Activated B cell treated with CpG ODN at 0.5 μM for 24 hours (primary cell): Measurements from ENCODE around the gene ROMO1. TPM values are rescaled to one million over a fixed set of nuclear protein-coding genes. Genes with fewer than 3 reads are reported as not detected.

Source experiments
- ATAC-seq: fragments of 200-7000 bp; cut with Tn5 transposase; one replicate; pipeline ENCODE4 v1.10.0; 2021; ENCODE audit warnings: low read depth, mild to moderate bottlenecking, moderate library complexity
- CTCF ChIA-PET: fragments of 350-600 bp; sonication (Branson Sonifier 250); formaldehyde crosslinking; loops from one replicate; lab custom pipeline; 2021; ENCODE audit warnings: antibody characterized with exemption; lab: Charles Lee
- POLR2A ChIA-PET: fragments of 350-600 bp; sonication (Branson Sonifier 250); formaldehyde crosslinking; loops from one replicate; lab custom pipeline; 2021; ENCODE audit warnings: antibody characterized with exemption; lab: Charles Lee
- DNase-seq: peaks from one replicate; pipeline ENCODE4 v3.0.0; 2022
- H3K27ac Mint-ChIP-seq: one replicate; pipeline ENCODE4 v1.8.0; 2020; ENCODE audit warnings: mixed read lengths
- H3K27me3 Mint-ChIP-seq: one replicate; pipeline ENCODE4 v1.8.0; 2021; ENCODE audit warnings: mixed read lengths
- H3K36me3 Mint-ChIP-seq: one replicate; pipeline ENCODE4 v1.8.0; 2021; ENCODE audit warnings: low read depth, mixed read lengths
- H3K4me1 Mint-ChIP-seq: one replicate; pipeline ENCODE4 v1.8.0; 2021; ENCODE audit warnings: mixed read lengths
- H3K4me3 Mint-ChIP-seq: one replicate; pipeline ENCODE4 v1.8.0; 2020; ENCODE audit warnings: mild to moderate bottlenecking, mixed read lengths
- H3K9me3 Mint-ChIP-seq: one replicate; pipeline ENCODE4 v1.8.0; 2020; ENCODE audit warnings: mixed read lengths
- CTCF ChIP-seq: fragments of 200-600 bp; IDR thresholded peaks from one replicate; pipeline ENCODE4 v1.8.0; 2022; ENCODE audit warnings: antibody characterized with exemption, mild to moderate bottlenecking
- intact Hi-C: fragments of 100-400 bp; cut with micrococcal nuclease; formaldehyde crosslinking; loops from one replicate; pipeline ENCODE4 v1.15.1; 2024
- total RNA-seq: library from RNA; stranded (reverse); gene quantifications from 2 replicates; pipeline ENCODE4 v1.2.3, GENCODE V29; 2022

Gene ROMO1
- total RNA-seq, 1 donor from 2014 or later: 96.8 TPM

- Mint-ChIP-seq H3K36me3 (peaks cover 90% of the 10 kb centered on the region), H3K4me1 (peaks cover 6% of the 10 kb centered on the region), H3K9me3 (no peaks in the 10 kb centered on the region), H3K27me3 (no peaks in the 10 kb centered on the region), H3K27ac (no peak overlapping the region), H3K4me3 (no peak overlapping the region)
- intact Hi-C loops: no loop called here
- ATAC-seq (no peak), DNase-seq (no peak)
- no peak for TF ChIP-seq CTCF
- ChIA-PET POLR2A (interaction anchor here (0.6 to 1.0 kb wide), 3 partner anchors 77 to 234 kb away, joined by 4 to 10 read pairs (median 7); no protein-coding TSS in a partner anchor), CTCF (no interaction called here)
Measured at GRCh38 chr20:35724321-35725230, 25.4 kb downstream of the ROMO1 start.

GRCh38 chr20:35726842-35727711 lies 27.9 kb downstream of the ROMO1 start:
- Mint-ChIP-seq H3K4me3 (no peak overlapping the region), H3K27me3 (no peaks in the 10 kb centered on the region), H3K27ac (no peak overlapping the region), H3K36me3 (peaks cover 89% of the 10 kb centered on the region), H3K4me1 (peaks cover 10% of the 10 kb centered on the region), H3K9me3 (no peaks in the 10 kb centered on the region)
- ChIA-PET POLR2A (interaction anchor here (0.5 to 5.4 kb wide), 8 partner anchors 15 to 244 kb away, joined by 3 to 44 read pairs (median 5); partner anchors contain the start of gene RBM39), CTCF (no interaction called here)
- intact Hi-C loops: no loop called here
- ATAC-seq (no peak), DNase-seq (no peak)
- no peak for TF ChIP-seq CTCF

- DNase-seq (no peak), ATAC-seq (no peak)
- Mint-ChIP-seq H3K9me3 (no peaks in the 10 kb centered on the region), H3K27ac (no peak overlapping the region), H3K4me3 (no peak overlapping the region), H3K4me1 (peaks cover 20% of the 10 kb centered on the region), H3K27me3 (no peaks in the 10 kb centered on the region), H3K36me3 (peaks cover 89% of the 10 kb centered on the region)
- no peak for TF ChIP-seq CTCF
- ChIA-PET POLR2A (interaction anchor here (0.6 to 5.4 kb wide), 7 partner anchors 9 to 194 kb away, joined by 3 to 44 read pairs (median 3); partner anchors contain the start of genes PHF20 and RBM39), CTCF (no interaction called here)
- intact Hi-C loops: loop anchor here (2.0 kb wide), 1 partner anchor 15 kb away; no protein-coding TSS in a partner anchor
Measured at GRCh38 chr20:35729283-35729807, 30.1 kb downstream of the ROMO1 start.

GRCh38 chr20:35729836-35730582 lies 30.8 kb downstream of the ROMO1 start:
- TF ChIP-seq CTCF: no peak
- CTCF ChIA-PET: interaction anchor here (1.0 kb wide), 1 partner anchor 28 kb away, joined by 3 read pairs; no protein-coding TSS in a partner anchor
- POLR2A ChIA-PET: interaction anchor here (0.6 to 5.4 kb wide), 7 partner anchors 10 to 195 kb away, joined by 3 to 44 read pairs (median 3); partner anchors contain the start of genes NFS1, PHF20, RBM39 and ROMO1
- H3K9me3 Mint-ChIP-seq: no peaks in the 10 kb centered on the region
- DNase-seq (no peak), ATAC-seq (no peak)
- H3K4me1 Mint-ChIP-seq: peaks cover 25% of the 10 kb centered on the region
- intact Hi-C loops: loop anchor here (2.0 kb wide), 1 partner anchor 15 kb away; no protein-coding TSS in a partner anchor
- no peak overlapping the region for H3K27ac Mint-ChIP-seq
- no peaks in the 10 kb centered on the region for H3K27me3 Mint-ChIP-seq
- peaks cover 89% of the 10 kb centered on the region for H3K36me3 Mint-ChIP-seq
- H3K4me3 Mint-ChIP-seq: no peak overlapping the region
